HG03565 (cell line): ENCODE measurements around the gene TADA3.

Source experiments
- ATAC-seq: cut with Tn5 transposase; IDR thresholded peaks from one replicate; pipeline ENCODE4 v1.9.1; 2021; ENCODE audit warnings: mild to moderate bottlenecking, moderate library complexity; ENCODE audit not compliant: unreplicated experiment

Gene TADA3, protein sequence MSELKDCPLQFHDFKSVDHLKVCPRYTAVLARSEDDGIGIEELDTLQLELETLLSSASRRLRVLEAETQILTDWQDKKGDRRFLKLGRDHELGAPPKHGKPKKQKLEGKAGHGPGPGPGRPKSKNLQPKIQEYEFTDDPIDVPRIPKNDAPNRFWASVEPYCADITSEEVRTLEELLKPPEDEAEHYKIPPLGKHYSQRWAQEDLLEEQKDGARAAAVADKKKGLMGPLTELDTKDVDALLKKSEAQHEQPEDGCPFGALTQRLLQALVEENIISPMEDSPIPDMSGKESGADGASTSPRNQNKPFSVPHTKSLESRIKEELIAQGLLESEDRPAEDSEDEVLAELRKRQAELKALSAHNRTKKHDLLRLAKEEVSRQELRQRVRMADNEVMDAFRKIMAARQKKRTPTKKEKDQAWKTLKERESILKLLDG

DNA sequence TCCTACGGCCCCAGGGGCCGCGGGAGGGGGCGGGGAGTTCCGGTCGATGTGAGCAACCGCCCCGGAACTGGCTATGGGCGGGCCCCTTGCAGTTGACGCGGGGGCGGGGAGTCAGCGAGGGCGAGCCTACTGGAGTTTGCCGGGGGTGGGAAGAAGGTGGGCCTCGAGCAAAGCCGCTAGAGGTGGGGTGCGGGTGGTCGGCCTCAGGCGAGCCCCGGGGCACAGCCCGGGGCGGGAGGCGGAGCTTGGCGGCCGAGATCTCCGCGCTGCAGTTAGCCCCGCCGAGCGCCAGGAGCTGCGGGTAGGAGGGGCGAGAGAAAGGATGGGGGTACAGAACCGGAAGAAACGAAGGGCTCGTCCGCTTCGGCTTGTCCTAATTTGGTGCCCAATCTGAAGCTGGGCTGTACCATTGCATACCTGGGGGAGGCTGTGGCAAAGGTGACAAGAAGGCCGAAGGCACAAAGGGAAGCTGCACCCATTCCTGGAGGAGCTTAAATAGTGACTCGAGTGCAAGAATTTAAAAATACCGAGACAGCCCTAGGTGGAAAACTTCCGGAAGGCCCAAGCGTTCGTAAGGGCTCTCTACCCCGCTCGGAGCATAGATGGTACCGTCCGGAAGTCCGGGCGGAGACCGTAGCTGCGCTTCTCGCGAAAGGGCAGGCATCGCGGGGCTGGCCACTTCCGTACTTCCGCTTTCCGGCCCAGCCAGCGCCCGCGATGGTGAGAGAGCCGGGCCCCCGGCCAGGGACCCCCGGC lies at the start of gene TADA3, which contains the start of gene ARPC4:
Gene TADA3, minus strand, starts transcription at position 69 of the 756 bp plus-strand sequence. CDS start 1,007 bp downstream, outside the sequence.
Gene ARPC4, plus strand, starts transcription at position 678 of the 756 bp plus-strand sequence. Its CDS starts 40 bp downstream, at position 718.
- peak; percentile 72 for ATAC-seq

DNA sequence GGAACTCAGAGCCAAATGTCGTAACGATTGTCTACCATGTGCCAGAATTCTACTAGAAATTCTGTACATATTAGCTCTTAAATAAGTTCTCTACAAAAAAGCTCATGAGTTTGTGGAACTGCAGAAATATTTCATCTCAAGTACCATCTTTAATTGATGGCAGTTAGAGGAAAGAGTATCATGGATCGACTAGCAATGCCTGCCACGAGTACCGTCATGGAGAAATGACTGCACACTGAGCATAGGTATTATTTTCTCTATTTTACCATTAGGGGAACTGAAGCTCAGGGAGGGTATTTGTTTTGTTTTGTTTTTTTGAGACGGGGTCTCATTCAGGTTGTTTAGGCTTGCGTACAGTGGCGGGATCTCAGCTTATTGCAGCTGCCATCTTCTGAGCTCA lies 48.7 kb upstream of the TADA3 start:
- no peak for ATAC-seq

DNA sequence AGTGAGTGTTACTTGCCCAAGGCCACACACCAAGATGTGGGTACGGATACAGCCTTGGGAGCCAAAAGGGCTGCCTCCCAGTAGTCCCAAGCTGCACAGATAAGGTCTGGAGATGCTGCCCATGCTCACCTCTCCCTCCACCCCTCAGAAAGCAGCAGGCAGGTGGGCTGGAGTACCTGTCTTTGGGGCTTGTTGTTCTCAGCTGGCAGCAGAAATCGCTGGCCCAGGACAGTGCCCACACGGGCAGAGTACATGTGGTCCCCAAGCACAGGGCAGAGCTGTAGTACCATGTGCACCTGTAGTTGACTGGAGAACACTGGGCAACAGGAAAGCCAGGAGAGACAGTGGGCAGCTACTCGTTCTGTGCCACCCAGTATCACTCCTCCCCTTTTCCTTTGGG lies 46.6 kb upstream of the TADA3 start:
- ATAC-seq: no peak

DNA sequence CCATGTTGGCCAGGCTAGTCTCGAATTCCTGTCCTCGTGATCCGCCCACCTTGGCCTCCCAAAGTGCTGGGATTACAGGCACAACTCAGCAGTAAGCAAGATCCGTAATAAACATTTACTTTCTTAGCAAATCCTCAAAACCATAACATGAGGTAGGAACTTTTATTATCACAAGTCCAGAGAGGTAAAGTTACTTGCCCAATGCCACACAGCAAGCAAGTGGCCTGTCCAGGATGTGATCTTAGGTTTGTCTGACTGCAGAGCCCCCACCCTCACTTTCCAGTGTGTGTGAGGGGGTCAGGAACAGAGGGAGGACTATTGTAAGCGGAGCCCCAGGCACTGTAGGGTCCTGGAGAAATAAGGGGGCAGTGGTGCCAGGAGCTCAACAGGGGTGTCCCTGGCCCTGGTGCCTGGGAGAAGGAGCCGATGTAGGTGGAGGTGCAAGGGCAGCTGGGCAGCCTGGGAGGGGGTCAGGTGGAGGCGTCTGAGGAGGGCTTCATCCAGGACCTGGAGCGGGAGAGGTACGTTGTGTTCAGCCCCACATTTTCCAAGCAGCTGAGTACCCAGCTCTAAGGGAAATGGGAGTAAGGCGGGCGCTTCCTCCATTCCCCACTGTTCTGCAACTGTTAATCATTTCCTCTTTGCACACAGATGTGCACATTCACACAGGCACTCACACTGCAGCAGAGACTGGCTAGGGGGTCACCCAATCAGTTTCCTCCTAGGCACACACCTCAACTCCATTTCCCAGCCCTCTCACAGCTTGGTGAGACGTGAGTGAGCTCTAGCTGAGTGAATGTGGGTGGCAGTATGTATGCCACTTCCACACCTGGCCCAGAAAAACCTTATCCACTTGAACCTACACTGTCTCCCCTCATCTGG lies 45.7 kb upstream of the TADA3 start:
- ATAC-seq: no peak

DNA sequence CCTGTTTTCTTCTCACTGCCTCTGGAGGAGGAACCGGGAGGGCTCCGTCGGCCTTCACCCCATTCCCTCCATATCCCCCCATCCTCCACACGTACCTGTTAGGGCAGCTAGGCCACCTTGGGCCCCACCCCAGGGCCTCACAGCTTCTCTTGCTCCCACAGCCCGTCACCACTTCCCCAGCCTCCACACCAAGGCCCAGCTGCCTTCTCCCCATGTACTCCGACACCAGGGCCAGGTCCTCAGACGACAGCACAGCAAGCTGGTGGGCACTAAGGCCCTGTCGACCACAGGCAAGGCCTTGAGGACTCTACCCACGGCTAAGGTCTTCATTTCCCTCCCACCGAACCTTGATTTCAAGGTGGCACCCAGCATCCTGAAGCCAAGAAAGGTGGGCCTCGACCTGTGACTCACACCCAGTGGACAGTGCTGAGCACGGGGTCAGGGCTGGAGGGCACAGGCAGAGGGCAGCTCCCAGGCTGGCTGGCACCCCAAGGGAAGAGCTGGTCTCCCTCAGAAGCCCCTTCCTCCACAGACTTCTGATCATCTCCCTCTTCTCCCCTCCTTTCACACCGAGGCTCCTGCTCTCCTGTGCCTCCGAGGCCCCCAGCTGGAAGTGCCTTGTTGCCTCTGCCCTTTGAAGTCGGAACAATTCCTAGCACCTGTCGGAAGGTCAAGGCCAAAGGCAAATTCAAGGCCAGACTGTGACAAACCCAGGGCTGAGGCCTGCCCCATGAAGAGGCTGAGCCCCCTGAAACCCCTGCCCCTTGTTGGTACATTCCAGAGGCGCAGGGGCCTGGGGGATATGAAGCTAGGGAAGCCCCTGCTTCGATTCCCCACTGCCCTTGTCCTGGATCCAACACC lies 42.5 kb upstream of the TADA3 start:
- no peak for ATAC-seq

DNA sequence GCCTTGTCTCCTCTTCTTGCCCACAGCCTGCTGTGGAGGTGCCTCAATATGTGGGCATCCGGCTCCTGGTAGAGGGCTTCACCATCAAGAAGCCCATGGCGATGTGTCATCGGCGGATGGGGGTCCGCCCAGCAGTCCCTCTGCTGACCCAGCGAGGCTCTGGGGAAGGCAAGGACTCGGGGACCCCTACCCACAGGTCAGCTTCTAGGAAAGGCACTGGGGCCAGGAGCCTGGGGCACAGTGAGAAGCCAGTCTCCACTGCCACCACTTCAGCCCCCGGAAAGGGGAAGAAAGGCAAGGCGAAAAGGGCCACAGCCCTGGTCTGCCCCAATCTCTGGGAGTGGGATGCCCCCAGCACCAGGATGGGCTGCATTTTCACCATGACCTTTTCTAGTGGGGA lies 40.8 kb upstream of the TADA3 start:
- ATAC-seq: no peak

DNA sequence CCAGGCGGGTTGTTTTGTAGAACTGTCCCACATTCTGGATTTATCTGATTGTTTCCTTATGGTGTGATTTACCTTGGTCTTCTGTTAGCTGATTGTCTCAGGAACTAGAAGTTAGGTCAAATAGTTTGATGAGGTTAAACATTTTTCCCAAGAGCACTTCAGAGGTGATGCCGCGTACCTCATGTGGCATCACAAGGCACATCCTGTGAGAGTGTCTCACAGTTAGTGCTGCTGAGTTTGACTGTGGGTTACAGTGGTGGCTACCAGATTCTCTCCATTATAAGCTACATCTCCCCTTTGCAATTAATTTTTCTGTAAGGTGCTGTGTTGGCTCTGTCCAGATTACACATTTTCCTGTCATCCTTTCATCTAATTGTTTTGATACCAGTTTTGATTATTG lies 39.0 kb upstream of the TADA3 start:
- no peak for ATAC-seq

DNA sequence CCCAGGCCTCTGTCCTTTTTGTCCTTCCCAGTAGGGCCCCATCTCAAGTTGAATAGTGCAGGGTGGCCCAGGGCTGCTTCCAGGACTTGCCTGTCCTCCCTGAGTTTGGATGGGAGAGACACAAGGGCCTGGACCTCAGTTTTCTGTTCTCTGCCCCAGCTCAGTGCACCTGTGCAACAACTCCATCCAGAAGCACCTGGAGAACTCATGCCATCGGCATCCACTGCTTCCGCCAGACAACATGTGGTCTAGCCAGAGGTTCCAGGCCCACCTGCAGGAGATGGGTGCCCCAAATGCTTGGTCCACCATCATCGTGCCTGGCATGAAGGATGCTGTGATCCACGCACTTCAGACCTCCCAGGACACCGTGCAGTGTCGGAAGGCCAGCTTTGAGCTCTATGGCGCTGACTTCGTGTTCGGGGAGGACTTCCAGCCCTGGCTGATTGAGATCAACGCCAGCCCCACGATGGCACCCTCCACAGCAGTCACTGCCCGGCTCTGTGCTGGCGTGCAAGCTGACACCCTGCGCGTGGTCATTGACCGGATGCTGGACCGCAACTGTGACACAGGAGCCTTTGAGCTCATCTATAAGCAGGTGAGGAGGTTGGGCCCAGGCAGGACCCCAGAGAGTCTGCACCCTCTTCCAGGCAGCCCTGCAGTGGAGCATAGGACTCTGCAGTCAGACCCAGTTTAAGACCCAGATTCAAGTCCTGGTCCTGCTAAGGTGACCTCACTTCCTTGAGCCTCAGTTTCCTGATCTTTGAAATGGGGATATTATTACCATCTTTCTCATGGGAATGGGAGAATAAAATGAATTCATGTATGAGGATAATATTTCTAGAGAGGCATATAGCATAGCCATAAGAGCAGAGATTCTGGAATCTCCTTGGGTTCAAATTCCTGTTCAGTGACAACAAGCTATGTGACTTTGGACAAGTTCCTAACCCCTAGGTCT lies 36.8 kb upstream of the TADA3 start:
- no peak for ATAC-seq

DNA sequence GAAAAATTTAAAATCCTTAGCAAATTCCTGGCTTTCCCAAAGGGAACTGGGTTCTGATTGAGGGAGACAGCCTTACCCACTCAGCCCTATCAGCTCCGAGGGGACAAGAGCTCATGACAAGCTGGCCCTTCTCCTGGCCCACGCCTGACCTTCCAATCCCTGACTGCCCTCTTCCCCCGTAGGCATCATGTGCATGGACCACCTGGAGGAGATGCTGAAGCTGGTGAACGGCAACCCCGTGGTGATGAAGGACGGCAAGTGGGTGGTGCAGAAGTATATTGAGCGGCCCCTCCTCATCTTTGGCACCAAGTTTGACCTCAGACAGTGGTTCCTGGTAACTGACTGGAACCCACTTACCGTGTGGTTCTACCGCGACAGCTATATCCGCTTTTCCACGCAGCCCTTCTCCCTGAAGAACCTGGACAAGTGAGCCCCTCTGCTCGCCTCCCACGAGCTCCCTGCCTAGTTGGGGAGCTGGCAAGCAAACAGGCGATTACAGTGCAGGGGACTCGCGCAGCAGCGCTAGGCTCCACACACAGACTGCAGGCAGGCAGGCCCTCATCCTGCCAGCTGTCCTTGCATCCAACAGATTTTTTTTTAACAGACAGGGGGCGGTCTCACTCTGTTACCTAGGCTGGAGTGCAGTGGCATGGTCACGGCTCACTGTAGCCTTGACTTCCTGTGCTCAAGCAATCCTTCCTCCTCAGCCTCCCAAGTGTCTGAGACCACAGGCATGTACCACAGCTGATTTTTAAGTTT lies 34.7 kb upstream of the TADA3 start:
- no peak for ATAC-seq

DNA sequence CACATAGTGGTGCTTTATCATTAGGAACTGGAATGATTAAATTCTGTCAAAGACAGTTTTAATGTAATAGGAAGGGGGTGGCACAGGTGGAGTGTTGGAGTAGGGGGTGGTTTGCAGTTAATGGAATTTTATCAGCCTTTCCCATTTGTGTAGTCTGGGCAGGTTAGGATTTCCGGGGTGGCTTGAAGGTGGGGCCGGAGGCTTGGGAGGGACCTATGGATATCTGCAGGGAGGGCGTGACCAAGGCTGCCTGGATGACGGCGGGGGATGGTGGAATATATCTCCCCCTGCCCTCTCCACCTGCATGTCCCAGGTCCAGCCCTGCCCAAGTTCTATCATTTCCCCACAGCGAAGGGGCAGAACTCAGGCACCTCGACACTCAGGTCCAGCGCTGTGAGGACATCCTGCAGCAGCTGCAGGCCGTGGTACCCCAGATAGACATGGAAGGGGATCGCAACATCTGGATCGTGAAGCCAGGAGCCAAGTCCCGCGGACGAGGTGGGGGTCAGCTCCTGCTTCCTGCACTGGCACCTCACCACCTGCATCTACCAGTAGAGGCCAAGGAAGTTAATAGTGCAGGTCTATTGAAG lies 33.3 kb upstream of the TADA3 start:
- no peak for ATAC-seq

DNA sequence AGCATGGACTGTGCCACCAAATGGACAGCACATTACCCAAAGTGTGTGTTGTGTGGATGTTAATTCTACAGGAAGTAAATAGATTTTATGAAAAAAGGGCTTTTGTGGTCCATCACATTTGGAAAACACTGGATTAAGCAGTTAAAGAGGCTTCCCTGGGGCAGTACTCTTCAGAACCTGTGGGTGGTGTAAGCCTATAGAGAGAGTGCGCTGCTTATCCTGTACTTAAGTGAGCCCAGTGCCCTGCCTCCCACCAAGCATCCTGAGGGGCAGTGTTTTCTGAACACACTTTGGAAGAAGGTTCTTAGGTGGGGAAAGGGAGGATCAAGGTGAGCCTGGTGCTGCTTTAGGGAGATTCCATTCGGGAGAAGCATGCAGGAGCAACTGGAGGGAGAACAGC lies 28.7 kb upstream of the TADA3 start:
- no peak for ATAC-seq

DNA sequence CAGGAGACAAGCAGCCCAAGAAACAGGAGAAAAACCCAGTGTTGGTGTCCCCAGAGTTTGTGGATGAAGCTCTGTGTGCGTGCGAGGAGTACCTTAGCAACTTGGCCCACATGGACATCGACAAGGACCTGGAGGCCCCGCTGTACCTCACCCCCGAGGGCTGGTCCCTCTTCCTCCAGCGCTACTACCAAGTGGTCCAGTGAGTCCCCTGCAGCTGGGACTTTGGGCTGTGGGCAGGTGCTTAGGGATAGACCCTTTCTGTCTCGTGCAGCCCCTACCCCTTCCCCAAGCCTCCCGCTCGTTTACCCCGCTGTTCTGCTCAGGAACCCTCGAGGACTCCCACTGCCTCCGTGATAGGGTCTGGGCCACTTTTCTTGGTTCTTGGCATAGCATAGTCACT lies 28.3 kb upstream of the TADA3 start:
- ATAC-seq: no peak

DNA sequence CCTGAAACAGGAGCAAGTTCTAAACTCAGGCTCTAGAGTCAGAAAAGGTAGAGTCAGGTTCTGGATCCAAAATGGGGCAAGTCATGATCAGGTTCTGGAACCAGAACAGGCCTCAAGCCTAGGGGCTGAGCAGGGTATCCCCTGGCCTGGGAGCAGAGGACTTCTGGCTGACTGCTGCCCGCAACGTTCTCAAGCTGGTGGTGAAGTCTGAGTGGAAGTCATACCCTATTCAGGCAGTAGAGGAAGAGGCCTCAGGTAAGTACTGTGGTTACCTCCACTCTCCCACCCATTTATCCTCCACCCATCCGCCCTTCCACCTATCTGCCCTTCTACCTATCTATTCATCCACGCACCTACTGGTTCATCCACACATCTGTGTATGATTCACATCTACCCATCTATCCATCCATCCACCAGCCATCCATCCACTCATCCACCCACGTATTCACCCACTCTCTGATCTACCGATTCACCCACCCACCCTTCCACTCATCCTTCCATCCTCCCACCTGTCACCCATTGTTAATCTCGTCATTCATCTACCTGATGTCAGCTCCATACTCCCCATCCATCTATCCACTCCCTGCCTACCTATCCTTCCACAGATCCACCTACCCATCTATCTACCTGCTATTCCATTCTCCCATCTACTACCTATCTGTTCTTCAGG lies 26.5 kb upstream of the TADA3 start:
- no peak for ATAC-seq

DNA sequence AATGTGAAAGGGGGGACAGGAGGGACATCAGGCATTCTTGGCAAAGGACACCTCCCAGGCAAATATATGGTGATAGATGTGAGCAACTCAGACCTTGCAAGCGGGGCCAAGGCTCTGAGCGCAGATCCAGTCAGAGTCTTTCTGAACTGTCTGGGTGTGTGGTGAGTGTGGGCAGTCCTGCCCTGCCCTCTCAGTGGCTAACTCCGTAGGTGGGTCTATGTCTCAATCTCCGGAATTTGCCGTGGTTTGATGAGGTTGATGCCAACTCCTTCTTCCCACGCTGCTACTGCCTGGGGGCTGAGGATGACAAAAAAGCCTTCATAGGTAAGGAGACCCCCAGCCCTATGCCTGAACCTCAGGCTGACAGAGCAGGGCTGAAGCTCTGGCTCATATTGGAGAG lies 25.2 kb upstream of the TADA3 start:
- no peak for ATAC-seq

DNA sequence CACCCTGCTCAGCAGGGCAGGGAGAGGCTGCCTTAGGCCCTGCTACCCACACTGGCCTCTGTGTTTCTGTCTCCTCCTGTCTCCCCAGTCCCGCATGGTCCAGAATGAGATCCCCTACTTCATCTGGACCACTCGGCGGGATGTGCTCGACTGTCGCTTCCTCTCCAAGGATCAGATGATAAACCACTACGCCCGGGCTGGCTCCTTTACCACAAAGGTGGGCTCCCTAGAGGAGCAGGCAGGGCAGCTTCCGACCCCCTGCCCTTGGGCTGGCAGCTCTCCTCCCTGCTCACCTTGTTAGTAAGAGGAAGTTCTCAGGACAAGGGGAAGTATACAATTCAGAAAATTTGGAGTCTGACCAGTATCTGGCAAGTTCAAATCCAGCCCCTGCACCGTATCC lies 23.7 kb upstream of the TADA3 start:
- ATAC-seq: no peak

DNA sequence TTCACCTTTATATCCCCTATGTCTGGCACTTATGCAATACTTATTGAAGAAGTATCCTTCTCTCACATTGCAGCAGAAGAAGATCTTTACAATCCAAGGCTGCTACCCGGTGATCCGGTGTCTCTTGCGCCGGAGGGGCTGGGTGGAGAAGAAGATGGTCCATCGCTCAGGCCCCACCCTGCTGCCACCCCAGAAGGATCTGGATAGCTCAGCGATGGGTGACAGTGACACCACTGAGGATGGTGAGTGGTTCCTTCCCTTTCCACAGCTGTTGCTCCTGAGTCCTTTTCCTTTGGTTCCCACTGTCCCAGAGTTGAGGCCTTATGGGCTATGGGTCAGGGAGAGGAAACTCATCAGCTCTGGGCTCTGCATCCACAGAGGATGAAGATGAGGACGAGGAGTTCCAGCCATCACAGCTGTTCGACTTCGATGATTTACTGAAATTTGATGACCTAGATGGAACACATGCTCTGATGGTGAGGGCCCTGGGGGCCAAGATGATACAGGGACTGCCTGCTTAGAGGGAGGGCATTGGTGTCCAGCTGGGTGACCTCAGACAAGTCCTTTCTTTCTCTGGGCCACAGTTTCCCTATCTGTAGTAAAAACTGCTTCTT lies 20.7 kb upstream of the TADA3 start:
- ATAC-seq: no peak

DNA sequence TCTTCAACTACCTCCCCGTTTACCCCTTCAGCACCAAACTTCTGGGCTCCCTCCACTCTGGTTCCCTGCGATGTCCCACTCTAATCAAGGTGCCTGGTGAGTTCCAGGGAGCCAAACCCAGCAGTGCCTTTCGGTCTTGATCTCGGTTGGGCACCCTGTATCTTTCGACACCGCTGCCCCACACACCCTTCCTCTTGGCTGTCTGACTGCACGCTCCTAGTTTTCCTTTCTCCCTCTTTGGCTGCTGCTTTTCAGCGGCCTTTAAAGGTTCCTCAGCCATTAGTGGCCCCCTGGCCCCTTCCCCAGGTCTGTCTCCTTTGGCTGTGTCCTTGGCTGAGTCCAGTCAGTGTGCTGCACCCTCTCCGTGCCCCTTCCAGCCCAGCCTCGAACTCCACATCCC lies 18.6 kb upstream of the TADA3 start:
- no peak for ATAC-seq
